ENCODE results near the gene PEX3.
"Not testable (repeated sequence)": the region's sequence is repeated elsewhere in the genome, so short reads cannot be mapped to it uniquely, and the experiment has no call there.

The PEX3 gene

DNA sequence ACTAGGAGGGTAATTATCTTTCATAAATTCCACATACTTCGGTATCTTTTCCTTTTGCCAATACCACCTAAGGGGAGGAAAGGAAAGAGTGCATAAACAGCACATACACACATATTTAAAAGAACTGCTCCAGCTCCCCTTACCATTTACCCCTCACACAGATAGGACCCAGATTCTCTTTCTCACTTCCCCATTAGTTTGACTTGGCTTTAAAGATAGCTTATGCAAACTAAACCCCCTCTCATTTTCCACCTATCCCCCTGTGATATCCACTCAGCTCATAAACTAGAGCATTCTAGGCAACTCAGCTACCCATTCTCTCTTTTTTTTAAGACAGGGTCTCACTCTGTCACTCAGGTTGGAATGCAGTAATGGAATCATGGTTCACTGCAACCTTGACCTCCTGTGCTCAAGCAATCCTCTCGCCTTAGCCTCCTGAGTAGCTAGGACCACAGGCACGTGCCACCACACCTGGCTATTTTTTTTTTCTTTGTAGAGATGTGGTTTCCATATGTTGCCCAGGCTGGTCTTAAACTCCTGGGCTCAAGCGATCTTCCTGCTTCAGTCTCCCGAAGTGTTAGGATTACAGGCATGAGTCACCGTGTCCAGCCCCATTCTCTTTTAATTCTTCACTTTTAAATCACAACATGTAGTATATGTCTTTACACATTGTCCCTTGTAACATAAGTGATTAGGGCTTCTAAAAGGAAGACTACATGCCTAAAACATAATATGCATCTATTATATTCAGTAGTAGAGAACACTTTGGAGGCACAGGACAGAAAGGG is 56.9 kb downstream of the PEX3 start:
- DNase-seq, result no peak

DNA sequence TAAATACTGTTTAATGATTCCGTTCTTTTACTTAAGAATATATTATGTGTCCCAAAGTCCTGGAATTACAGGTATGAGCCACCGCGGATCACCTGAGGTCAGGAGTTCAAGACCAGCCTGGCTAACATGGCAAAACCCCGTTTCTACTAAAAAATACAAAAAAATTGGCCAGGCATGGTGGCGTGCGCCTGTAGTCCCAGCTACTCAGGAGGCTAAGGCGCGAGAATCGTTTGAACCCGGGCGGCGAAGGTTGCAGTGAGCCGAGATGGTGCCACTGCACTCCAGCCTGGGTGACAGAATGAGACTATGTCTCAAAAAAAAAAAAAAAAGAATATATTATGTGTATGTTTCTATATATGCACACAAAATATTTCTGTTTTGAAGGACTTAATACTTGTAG is 59.7 kb downstream of the PEX3 start:
- DNase-seq, result not testable (repeated sequence)

DNA sequence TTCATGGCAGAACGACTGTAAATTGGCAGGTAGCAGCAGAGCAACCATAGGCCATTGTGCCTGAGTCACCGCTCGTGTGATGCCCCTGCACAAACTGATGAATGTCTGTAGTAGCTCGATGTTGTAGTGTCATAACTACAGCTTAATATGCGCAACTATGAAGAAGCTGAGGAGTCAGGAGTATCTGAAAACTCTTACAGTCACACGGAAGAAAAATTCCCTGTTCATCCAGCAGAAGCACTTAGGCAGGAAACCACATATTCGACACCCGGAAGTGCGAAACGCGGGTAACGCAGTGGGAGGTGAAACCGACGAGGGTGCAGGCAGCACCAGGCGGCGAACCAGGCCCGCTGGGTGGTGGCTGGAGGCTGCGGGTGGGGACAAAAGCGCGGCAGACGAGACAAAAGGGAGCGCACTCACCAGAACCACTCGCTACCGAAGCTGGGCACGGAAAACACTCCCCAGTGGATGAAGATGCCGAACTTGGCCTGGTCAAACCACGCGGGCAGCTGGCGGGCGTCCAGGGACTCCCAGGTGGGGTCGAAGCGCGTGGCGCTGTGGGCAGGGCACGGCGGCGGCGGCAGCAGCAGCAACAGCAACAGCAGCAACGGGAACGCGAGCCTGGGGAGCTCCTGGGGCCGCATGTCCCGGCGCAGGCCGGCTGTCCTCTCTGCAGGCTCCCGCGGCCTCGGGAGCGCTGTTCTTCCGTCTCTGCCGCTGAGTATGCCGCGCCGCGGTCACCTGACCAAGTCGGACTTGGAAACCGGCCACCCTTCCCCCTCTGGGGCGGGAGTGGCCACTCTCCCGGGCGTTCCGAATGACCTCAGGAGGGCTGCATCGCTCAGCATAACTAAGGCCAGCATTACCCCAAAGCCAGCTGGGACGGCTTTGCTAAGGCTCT is 60.6 kb downstream of the PEX3 start, which contains the start of gene FUCA2:
Gene FUCA2, minus strand, starts transcription at position 730 of the 901 bp plus-strand sequence. Its CDS starts 86 bp downstream, at position 644.
- peak; percentile 88 for DNase-seq

DNA sequence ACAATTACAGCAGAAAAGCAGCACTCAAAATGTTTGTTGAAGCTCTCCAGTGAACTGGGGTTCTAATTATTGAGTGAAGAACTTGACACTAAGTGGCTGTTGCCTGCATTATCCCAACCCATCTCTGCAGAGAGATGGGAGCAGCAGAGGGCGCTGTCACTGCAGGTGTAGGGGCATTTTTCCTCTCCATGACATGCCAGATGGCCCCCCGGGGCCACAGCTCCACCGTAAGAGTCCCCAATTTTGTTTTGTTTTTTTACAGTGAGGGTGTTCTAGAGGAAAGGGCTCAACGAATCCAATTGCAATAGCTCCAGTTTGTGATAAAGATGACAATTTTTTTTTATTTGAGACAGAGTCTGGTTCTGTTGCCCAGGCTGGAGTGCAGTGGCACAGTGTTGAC is 62.8 kb downstream of the PEX3 start:
- DNase-seq, result no peak

DNA sequence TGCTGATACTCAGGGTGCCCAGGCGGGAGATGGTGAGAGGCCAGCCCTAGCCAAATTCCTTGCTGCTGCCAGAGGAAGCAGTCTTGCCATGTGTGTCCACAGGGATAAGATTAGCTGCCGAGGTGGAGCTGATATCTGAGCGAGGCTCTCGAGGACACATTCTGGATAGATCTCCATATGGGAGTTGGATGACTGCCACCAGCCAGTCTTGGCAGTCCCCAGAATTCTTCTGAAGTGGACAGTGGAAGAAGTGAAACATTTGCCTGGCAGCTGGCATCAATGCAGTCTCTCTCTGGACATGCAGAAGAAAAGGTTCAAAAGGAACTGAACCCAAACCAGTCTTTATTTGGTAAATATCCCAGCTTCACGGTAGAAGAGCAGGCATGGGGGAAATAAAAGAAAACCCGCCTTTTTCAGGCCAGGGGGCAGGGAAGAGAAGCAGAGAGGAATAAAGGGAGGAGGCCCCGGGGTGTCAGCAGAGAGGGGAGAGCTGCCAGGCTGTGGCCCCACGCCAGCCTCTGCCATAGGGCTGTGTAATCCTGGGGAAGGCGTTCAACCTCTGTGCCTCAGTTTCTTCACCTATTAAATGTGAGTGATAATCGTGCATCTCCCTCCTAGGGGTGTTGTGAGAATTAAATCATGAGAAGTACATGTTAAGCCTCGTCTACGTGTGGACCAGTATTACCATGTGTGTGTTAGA is 64.6 kb downstream of the PEX3 start:
- DNase-seq, result peak; percentile 72

DNA sequence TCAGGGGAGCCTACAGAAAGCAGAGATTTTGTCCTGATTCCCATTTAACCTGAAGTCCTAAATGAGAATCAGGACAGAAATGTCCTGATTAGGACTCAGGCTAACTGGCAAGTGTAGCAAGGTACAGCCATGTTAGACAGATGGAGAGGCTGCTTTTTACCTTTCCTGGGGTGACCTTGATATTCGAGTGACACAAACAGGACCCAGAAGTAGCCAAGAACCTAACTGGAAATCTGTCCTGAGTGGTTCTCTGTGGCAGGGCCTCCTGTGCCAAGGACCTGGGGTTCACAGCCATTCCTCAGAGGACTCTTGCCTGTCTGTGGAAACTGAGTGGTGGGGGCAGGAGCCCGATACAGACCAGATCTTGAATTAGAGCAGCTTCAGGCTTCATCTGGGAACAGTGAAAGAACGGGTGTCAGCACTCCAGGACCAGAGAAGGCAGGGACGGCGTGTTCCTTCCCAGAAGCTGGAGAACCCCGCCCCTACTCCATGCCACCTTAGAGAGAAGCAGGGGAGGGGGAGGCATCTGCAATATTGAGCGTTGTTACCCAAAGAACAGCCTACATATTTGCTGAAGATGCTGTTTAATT is 65.3 kb downstream of the PEX3 start:
- DNase-seq, result no peak

DNA sequence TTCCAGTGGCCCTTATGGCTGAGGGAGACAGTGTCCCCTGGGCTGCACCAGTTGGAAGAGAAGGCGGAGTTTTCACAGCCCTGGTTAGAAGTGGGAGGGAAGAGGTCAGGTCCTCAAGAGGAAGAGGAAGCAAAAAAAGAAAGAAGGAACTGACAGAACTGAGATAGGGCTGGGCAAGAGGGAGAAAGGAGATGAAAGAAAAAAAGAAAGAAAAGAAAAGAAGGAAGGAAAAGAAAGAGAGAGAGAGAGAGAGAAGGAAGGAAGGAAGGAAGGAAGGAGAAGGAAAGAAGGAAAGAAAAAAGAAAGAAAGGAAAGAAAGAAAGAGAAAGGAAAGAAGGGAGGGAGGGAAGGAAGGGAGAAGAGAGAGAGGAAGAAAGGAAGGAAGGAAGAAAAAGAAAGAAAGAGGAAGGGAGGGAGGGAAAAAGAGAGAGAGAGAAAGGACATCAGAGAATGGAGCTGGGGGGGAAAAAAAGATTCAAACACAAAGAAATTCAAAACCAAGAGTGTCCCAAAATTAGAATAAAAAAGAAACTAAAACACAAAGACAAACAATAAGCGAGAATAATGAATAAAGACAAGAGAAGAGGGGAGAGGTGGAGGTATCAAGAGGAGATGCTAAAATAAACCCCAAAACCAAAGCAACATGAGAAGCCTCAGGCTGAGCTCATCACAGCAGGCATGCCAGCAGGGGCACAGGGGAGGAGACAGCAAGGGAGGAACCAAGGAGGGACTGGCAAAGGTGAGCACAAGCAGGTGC is 66.3 kb downstream of the PEX3 start:
- DNase-seq, result no peak

DNA sequence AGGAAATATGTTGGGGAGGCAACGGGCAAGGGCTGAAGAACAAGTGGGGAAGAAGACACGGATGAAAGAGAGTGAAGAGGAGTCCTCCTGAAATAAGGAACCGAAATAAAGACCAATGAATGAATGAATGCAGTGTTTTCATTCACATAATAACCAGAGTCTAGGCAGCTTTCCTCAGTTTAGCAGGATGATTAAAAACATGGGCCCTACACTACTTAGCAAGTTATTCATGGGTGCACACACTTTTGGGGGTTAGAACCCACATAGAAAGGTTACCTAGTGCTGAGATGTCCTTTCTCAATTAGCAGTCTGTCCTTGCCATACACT is 66.8 kb downstream of the PEX3 start:
- DNase-seq, result no peak

DNA sequence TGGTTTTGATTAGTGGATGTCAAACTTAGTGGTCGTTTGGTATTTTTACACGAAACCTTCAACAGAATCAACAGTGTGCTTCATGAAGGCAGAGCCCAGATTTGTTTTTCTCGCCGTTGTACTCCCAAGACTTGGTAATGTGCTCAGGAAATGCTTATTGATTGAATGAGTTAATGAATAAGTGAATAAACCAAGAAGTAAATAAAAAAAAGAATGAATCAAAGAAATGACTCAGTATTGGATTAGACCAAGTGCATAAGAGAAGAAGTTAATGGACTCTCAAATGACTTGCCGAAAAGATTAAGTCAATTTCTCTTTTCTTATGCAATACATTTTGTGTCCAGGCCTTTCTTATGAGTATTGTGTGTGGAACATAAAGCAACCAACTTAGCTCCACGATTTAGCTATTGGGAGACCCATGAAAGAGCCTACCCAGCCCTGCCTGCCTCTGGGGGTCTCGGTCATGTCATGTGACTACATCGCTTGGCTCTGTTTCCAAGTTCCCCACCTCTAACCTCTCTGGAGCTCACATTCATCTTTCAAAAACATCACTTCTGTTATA is 71.5 kb downstream of the PEX3 start:
- no peak for DNase-seq

DNA sequence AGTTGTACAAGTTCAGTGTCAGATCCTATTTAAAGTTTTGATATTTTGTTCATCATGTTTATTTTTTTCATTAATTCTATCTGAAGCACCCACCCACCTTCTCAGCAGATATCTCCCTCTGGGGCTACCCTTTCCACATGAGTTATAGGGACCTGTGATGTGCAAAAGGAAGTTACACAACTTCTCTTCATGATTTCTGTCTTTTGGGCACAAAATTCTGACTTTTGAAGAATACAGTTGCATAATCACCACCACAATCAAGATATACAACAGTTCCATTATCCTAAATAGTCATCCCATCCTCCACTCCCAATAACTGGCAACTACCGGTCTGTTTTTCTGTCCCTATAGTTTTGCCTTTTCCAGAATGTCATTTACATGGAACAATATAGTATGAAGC is 74.8 kb downstream of the PEX3 start:
- DNase-seq, result no peak

DNA sequence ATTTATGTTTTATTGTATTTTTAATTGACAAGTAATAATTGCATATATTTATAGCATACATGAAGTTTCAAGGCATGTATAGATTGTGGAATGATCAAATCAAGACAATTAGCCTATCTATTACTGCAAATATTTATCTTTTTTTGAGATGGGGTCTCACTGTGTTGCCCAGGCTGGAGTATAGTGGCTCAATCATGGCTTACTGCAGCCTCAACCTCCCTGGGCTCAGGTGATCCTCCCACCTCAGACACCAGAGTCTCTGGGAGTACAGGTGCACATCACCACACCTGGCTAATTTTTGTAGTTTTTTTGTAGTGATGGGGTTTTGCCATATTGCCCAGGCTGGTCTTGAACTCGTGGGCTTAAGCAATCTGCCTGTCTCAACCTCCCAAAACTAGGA is 77.1 kb downstream of the PEX3 start:
- no peak for DNase-seq

DNA sequence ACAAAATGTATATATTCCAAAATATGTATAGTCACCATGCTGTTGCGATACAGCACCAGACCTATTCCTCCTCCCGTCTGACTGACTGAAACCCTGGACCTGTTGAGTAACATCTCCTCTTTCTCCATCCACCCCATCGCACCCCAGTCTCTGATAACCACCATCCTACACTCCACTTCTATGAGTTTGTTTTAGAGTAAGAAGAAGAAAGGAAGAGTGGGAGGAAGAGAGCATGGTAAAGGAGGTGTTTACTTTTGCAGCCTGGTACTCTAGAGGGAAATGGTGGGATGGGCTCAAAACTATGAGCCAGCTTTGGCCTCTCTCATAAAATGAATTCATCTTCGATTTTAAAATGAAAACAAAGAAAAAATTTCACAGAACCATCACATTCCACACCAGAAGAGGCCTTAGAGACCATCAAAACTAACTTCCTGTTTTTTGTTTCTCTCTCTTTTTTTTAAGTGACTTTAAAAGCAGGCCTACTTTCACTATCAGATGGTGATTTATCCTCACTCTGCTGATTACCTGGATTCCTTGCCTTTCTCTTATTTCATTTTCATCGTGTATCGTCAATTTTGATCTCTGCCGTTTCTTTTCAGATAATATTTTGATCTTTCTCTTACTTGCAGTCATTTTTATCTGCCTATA is 77.7 kb downstream of the PEX3 start:
- DNase-seq, result no peak

DNA sequence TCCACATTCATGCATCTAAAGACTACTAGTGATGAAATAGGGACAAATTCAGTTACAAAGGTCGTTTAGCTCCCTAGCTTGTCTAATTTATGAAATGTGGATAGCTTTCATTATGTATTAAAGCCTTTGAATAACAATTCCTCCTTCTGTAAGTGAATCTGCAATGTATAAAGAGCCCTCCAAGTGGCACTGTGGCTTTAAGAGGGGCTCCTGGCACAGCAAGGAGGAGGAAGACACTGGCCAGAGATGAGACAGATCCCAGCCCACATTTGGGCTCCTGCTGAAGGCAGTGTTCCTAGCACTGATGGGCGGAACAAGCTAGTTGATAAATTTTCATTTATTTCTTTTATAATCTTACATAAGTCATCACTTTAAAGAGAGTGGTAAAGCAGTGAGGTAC is 78.5 kb downstream of the PEX3 start:
- DNase-seq, result no peak

DNA sequence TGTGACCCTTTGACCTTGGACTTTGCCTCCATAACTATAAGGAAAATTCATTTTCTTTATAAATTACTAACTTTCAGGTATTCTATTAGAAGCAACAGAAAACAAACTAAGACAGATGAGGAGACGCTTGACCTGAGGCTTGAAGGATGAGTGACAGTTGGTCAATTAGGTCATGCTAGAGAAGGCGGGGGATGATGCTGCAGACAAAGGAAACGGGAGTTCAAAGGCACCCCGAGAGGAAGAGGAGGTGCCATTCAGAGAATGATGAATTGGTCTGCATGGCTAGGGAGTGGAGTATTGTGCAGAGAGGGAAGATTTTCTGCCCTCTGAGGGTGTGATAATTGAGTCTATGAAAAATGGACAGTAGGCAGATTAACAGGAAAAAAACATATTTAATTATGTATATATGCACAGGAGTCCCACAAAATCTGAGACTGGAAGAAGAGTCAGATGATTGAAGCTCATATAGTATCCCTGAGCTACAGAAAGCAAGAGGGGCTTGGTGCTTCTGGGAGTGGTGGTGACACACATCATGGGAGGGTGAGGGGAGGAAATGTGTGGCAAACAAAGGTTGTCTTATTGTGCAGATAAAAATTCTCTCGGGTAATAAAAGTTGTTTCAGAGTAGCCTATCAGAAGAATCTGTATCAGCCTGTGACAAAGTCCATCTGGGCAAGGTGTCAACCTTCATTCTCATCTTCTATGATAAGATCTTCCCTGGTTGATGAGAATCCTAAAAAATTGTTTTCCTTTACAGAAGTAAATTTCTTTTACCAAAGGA is 81.3 kb downstream of the PEX3 start:
- DNase-seq, result no peak

DNA sequence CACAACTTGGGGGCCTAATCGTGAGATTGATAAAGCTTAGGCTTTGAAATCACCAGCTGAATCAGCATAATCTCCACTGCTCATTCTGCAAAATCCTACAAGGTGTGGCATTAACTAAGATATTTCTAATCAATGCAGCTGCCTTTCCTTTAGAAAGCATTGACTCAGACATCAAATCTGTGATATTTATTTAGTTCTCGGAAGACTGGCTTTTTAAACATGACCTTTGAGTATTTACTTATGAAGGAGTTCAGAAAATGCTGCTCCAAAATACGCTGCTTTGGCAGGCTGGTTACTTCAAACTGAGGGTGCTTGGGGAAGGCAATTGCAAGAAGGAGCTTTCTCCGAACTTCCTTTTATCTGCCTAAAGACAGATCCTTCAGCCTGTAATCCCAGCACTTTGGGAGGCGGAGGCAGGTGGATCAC is 84.6 kb downstream of the PEX3 start:
- DNase-seq, result no peak

DNA sequence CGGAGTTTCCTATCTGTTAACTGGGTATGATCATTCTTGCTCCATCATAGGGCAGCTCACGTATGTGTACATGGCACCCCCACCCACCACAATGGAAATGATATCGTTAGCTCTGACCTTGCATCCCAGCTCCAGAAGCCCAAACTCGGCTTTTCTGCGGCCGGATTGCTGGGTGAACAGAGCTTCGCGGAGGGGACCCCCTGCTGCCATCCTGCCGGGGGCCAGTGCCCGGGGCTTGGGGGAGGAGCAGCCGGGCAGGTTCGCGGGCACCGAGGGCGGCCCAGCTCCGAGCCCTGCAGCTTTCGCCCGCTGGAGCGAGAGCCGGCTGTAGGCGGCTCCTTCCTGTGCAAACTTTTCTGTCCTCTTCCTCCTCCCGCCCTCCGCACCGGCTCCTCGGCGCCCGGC is 85.9 kb downstream of the PEX3 start:
- peak; percentile 60 for DNase-seq

DNA sequence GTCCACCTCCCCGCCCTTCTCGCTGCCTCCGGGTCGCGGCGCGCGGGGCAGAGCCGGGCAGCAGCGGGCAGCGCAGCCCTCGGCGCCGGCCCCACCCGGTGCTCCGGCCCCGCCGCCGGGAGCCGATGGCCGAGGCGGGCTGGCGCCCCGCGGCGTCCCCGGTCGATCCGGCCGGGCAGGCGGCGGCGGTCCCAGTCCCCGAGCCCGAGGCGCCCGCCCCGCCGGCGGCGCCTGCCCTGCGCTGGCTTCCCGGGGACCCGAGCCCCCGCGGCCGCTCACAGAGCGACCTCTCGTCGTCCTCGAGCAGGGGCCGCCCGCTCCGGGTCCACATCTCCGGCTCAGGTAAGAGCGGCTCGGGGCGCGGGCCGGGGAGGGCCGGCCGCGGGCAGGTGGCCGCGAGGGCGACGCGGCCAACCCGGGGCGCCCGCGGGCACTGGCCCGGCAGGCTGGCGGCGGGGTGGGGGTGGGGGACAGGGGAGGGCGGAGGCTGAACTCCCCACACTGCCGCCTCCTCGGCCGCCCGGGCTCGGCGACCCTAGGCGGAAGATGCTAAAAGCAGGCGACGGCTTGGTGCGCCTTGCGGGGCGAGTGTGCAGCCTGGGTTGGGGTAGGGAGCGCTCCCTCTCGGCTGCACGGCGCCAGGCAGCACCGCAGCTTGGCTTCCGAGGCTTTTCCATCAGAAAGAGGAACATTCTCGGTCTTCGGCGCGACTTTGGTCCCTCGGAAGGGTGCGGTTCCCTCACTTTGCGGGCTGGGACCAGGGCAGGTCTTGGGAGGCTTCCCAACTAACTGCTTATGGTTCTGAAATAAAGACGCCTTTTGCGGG is 86.5 kb downstream of the PEX3 start:
- peak; percentile 66 for DNase-seq

DNA sequence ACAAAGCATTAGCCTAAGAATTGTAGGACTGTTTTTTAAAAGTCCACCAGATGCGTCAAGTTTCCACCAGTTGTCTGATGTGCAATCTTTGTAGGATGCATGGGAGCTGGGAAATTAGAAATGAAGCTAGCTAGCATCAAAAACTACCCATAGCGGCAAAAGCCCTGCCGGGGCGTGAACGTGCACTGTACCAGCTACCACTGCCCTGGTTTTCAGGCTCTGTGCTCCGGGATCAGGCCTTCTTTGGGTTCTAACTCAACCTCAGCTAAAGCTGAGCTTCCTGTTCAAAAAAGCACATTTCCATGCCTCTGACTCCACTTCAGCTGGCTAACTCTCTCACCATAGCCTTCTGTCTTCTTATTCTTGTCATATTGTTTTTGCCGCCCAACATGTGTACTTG is 87.8 kb downstream of the PEX3 start:
- no peak for DNase-seq

DNA sequence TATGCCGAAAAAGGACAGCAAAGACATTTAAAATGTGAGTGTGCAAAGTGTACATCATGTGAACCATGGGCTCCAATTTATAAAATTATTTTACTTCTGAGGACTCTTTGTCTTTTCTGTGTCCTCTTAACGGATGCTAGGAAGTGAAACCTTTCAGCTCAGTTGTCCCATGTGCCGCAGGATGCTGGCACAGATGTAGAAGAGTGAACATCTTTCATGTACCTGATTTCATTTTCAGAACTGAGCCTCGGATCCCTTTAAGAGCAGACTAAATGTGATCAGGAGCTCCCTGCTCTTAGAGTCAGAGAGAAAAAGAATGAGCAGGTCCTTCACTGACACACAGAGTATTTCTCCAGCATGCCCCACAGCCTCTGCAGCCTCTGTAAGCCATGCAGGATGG is 88.5 kb downstream of the PEX3 start:
- DNase-seq, result no peak

DNA sequence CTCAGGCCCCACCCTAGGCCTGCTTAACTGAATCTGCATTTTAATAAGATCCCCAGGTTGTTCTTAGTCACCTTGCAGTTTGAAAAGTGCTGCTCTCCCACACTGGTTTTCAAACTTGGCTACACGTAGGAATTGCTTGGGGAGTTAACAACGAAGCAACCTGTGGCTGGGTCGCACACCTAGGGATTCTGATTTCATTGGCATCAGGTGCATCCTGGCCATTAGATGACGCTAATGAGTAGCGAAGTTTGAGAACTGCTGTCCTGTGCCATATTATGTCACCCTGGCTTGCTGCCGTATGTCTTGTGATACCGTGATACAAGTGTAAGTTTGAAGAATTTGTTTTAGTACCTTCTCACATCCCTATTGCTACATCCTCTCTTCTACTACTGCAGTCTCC is 89.1 kb downstream of the PEX3 start:
- DNase-seq, result no peak

Data from left hindlimb (tissue), 1 donor.